Glutamatergic neuron (in vitro differentiated cells): ENCODE data around the gene VASN. TPM values are rescaled to one million over a fixed set of nuclear protein-coding genes. Genes with fewer than 3 reads are reported as not detected.

Experiments
- DNase-seq: peaks from one replicate; pipeline ENCODE4 v3.0.0; 2022
- H3K27ac Mint-ChIP-seq: one replicate; pipeline ENCODE4 v1.8.0; 2020; ENCODE audit warnings: mild to moderate bottlenecking, mixed read lengths, inconsistent platforms; ENCODE audit not compliant: unreplicated experiment
- H3K27me3 Mint-ChIP-seq: one replicate; pipeline ENCODE4 v1.8.0; 2020; ENCODE audit warnings: mild to moderate bottlenecking, moderate library complexity, mixed read lengths, inconsistent platforms; ENCODE audit not compliant: unreplicated experiment
- H3K36me3 Mint-ChIP-seq: one replicate; pipeline ENCODE4 v1.8.0; 2020; ENCODE audit warnings: mild to moderate bottlenecking, mixed read lengths, inconsistent platforms; ENCODE audit not compliant: unreplicated experiment
- H3K4me1 Mint-ChIP-seq: one replicate; pipeline ENCODE4 v1.8.0; 2020; ENCODE audit warnings: mild to moderate bottlenecking, low read depth, mixed read lengths, inconsistent platforms; ENCODE audit not compliant: unreplicated experiment
- H3K4me3 Mint-ChIP-seq: one replicate; pipeline ENCODE4 v1.8.0; 2020; ENCODE audit warnings: mild to moderate bottlenecking, mixed read lengths, inconsistent platforms; ENCODE audit not compliant: unreplicated experiment
- H3K9me3 Mint-ChIP-seq: one replicate; pipeline ENCODE4 v1.8.0; 2020; ENCODE audit warnings: mild to moderate bottlenecking, moderate library complexity, mixed read lengths, inconsistent platforms; ENCODE audit not compliant: unreplicated experiment
- CTCF ChIP-seq: fragments of 200-600 bp; sonication (generic); IDR thresholded peaks from one replicate; pipeline ENCODE4 v1.5.0; 2021; ENCODE audit not compliant: partially characterized antibody, unreplicated experiment
- total RNA-seq: library from RNA; stranded (reverse); fragmentation: NEBNext Ultra II Directional; extraction: Animal tissue kit (Norgen Biotek cat#: 25700); gene quantifications from one replicate; pipeline ENCODE4 v1.2.1, GENCODE V29; 2021; ENCODE audit not compliant: unreplicated experiment

The VASN gene
- total RNA-seq, 1 donor from 2014 or later, result 4.1 TPM

DNA sequence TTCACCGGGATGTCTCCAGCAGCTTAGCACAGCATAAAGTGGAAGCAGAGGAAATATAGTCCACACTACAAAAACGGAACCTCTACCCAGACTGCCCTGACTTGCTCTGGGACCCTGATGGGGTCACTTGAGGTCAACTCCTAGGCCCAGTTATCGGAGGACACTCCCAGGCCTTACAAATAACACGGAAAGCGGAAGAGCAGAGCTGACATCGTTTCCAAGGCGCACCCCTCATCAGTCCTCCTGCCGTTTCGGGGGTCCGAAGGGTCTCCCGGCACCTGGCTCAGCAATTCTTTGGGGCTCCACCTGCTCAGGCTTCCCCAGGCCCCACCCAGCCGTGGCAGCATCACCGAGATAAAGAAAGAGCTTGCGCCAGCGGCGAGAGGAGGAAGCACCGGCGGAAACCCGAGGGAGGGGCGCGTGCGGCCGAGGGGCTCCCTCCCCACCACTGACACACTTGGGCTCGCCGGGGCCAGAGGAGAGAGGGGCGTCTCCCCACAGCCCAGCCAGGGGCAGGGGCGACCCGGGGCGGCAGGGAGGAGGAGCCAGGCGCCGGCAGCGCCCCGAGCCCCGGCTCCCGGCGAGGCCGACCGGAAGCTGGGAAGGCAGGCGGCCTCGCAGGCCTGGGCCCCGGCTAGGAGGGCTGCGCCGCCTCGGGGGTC, 44.0 kb downstream of the VASN start:
- DNase-seq, result peak; percentile 53
- no peak for TF ChIP-seq CTCF
- peak overlapping the region; percentile 91 for H3K27ac Mint-ChIP-seq
- H3K27me3 Mint-ChIP-seq, result peaks cover 19% of the 10 kb centered on the region
- peak overlapping the region; percentile 91 for H3K4me3 Mint-ChIP-seq
- H3K36me3 Mint-ChIP-seq, result no peaks in the 10 kb centered on the region
- H3K9me3 Mint-ChIP-seq, result peaks cover 14% of the 10 kb centered on the region
- H3K4me1 Mint-ChIP-seq, result peaks cover 28% of the 10 kb centered on the region

DNA sequence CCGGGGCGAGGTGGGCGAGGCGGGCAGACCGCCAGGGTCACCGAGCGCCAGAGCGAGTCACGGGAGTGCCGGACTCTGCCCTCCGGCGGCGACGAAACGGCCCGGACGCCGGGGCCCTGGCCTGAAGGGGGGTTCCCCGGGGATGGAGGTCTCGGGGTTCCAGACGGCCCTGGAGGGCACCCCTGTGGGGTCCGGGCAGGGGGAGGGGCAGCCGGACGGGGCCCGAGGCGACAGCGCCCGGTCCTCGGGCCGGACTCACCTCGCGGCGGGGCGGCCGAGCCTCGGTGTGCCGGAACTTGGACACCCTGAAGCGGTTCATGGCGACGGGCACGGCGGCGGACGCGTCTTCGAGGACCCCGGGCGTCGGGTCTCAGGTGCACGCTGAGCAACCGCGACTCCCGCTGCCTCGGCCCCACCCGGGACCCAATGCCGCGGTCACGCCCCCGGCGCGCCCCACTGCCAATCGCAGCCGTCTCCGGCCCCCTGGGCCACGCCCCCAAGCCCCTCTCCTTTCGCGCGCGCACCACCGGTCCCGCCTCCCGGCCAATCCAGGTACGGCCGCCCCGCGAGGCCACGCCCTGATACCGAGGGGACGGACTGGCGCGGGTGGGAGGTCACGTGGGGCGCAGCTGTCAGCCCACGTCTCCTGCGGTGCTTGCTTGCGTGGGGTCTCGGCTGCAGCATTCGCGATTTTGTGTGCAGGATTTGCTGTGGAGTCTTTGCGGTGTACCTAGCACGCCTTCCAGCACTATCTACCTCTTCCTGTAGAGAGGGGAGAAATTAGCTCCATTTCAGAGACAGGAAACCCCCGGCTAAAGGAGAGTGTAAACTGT, 44.8 kb downstream of the VASN start, which contains the start of gene CORO7:
TSS of gene CORO7 (minus strand) at position 397 of the 833 bp plus-strand sequence. CDS start at position 319, 78 bp downstream.
- Mint-ChIP-seq H3K4me3 (peak within 1 kb of the TSS; percentile 91), H3K4me1 (peaks cover 22% of the 10 kb centered on the region), H3K27me3 (peaks cover 14% of the 10 kb centered on the region), H3K9me3 (peaks cover 13% of the 10 kb centered on the region), H3K36me3 (no peaks in the 10 kb centered on the region), H3K27ac (peak within 1 kb of the TSS; percentile 91)
- no peak for TF ChIP-seq CTCF
- peak; percentile 97 for DNase-seq

DNA sequence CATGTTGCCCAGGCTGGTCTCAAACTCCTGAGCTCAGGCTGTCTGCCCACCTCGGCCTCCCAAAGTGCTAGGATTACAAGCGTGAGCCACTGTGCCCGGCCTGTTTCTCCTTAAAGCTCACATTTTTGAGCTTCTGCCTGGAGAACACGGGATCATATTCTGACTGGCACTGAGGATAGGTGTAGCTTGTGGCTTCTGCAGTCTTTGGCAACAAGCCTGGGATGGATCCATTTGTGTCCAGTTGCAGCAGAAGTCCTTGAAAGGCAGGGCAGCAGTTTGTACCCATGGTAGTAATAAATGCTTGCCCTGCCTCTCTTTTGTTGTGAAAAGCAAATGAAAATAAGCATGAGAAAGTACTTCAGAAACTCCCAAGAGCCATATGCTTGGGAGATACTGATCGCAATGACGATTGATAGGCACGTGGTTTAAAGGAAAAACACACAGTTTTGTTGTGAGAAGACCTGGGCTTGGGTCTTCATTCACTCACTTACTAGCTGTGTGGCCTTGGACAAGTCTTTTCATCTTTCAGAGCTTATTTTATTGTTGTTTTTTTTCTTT, 47.8 kb downstream of the VASN start:
- H3K27ac Mint-ChIP-seq, result no peak overlapping the region
- DNase-seq, result no peak
- H3K4me1 Mint-ChIP-seq, result peaks cover 7% of the 10 kb centered on the region
- no peak for TF ChIP-seq CTCF
- peaks cover 12% of the 10 kb centered on the region for H3K27me3 Mint-ChIP-seq
- no peaks in the 10 kb centered on the region for H3K36me3 Mint-ChIP-seq
- H3K9me3 Mint-ChIP-seq, result peaks cover 10% of the 10 kb centered on the region
- no peak overlapping the region for H3K4me3 Mint-ChIP-seq

DNA sequence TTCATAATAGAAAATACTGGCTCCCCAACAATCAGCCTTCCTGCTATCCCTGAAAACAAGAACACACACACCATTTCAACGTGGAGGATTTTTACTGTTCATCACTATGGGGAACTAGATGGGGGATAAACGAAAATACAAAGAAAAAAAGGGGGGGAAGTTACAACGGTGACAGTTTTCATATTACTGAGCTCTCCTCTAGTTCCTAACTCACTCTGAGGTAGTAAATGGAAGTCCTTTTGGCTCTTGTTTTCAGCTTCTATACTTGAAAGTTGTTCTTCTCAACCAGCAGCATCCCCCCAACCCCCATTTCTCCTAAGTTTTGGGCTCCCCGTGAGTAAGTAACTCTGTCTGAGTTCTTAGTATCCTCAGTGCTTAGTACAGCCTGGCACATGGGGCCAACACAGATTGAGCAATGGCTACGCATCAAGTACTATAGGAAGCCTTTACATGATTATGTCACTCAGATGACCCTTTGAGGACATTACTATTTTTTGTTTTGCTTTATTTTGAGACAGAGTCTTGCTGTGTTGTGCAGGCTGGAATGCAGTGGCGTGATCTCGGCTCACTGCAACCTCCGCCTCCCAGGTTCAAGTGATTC, 49.0 kb downstream of the VASN start:
- H3K27ac Mint-ChIP-seq, result no peak overlapping the region
- no peak for TF ChIP-seq CTCF
- DNase-seq, result no peak
- H3K4me1 Mint-ChIP-seq, result no peaks in the 10 kb centered on the region
- H3K9me3 Mint-ChIP-seq, result peaks cover 8% of the 10 kb centered on the region
- H3K4me3 Mint-ChIP-seq, result no peak overlapping the region
- H3K27me3 Mint-ChIP-seq, result peaks cover 7% of the 10 kb centered on the region
- no peaks in the 10 kb centered on the region for H3K36me3 Mint-ChIP-seq
